Bone marrow (tissue), 2 donors: ENCODE results near the gene DDAH2.
"Not testable (repeated sequence)": the region's sequence is repeated elsewhere in the genome, so short reads cannot be mapped to it uniquely, and the experiment has no call there.

Experiments used
- DNase-seq, 2 donors: peaks; one replicate each; lab custom pipeline; 2025; lab: John Stamatoyannopoulos, UW

DDAH2 gene

DNA sequence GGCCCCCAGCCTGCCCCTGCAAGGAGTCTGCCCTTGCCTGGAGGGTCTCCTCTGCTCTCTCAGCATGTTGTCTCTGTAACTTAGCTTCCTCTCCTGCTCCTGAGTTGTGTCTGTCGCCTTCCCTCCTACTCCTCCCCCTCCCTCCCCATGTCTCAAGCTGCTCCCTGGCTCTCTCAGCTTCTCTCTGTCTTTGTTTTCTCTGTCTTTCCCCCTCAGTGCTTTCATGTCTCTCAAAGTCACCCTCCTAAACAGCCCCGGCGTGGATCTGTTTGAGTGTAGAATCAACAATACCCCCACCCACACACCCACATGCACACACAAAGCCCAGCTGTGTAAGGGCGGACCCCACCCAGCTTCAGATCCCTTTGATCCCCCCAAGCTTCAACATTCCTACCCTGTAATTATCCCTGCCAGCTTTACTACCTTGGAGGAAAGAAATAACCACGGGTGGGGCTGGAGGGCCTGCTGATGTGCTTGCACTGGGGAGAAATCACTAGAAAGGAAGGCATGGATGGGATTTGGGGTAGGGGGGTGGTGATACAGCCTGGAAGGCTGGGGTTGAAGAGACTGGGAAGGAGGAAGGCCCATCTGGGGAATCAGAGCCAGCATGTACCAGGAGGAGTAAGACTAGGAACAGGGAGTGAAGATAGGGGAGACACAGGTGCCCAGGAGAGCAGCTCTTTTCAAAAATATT is 15.0 kb downstream of the DDAH2 start:
- no peak for DNase-seq

DNA sequence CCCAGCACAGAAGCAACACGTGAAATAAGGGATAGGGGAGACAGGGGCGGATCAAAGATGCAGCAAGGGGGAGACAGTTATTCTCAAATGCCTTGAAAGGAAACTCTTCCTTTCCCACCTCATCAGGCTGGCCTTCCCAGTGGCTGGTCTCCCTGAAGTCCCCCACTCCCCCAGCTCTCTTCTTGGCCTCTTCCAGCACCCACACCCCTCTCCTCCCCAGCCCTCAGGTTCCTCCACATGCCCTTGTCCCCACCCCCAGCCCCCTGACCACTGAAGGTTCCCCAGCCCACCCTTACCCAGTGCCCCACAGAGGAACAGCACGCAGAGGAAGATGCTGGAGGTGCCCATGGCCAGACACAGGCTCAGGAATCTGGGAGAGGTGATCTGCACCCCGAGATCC is 15.6 kb downstream of the DDAH2 start:
- DNase-seq: no peak

DNA sequence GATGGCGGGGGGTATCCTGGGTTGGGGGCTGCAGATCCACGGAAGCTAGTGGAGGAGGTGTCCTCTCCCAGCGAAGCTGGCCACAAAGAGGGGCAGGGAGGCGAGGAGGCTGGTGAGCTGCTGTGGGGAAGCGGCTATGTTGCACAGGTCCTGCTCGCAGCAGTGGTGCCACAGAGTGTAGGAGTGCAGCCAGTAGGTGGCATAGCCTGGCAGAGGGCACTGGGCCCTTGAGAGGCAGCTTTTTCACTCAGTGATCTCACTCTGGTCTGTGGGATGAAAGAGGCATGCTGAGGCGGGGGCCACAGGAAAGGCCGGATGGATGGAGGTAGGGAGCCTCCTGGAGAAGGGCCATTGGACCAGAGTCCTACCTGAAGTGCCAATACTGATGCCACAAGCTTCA is 16.8 kb downstream of the DDAH2 start:
- DNase-seq: no peak

DNA sequence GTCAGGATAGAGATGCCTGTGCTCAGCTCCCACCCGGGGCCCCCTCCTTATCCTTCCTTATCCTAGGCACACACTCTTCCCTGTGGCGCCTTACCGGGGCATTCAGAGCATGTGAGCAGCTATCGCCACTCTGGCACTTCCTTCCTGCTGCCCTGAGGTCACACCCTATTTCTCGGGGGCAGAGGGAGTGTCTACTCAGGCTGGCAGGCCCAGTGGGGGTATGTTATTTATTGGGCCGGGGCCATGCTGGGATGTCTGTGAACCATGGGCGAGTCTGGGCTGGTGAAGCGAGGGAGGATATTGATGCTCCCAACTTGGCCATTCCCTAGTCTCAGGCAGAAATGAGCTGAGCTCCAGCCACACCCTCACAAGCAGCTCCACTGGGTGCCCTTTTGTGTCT is 17.9 kb downstream of the DDAH2 start:
- DNase-seq: no peak

DNA sequence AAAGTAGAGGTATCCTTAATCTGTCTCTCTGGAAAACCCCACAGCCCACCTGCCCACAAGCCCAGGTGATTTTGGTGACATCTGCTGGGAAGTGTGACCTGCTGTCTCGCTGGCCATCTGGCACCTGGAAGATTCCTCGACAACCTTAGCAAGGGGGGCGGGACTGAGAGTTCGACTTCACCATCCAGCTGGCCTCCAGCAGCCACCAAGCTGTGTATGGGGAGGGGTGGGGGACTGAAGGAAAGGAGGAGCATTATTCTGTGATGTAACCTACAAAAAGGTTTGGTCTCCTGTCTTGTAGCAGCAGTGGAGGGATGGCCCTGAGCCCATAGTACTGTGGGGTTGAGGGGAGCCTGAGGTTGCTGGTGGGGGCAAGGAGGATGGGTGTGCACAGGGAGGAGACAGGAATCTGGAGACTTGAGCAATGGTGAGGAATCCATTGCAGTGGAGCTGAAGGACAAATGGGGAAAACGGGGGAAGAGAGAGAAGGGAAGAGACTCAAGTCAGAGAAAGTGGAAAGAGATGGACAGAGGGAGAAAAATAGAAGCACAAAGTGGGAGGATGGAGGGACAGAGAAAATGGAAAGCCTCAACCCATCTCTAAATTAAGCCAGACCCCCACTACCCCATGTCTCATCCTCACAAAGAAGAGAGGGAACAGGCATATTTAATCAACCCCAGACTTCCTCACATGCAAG is 18.4 kb downstream of the DDAH2 start:
- no peak for DNase-seq

DNA sequence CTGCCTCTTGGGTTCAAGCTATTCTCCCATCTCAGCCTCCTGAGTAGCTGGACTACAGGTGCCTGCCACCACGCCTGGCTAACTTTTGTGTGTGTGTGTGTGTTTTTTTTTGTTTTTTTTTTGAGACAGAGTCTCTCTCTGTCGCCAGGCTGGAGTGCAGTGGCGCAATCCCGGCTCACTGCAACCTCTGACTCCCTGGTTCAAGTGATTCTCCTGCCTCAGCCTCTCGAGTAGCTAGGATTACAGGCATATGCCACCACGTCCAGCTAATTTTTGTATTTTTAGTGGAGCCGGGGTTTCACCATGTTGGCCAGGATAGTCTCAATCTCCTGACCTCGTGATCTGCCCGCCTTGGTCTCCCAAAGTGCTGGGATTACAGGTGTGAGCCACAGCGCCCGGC is 19.9 kb downstream of the DDAH2 start:
- DNase-seq: not testable (repeated sequence)

DNA sequence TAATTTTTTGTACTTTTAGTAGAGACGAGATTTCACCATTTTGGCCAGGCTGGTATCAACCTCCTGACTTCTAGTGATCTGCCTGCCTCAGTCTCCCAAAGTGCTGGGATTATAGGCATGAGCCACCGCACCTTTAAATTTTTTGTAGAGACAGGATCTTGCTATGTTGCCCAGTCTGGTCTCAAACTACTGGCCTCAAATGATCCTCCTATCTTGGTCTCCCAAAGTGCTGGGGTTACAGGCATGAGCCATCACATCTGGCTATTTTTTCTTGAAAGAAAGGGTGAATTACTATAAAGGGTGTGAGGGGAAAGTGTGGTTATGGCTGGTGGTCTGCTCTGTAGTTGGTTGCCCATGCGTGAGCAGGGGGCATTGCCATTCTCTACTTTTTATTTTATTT is 20.9 kb downstream of the DDAH2 start:
- DNase-seq: no peak

DNA sequence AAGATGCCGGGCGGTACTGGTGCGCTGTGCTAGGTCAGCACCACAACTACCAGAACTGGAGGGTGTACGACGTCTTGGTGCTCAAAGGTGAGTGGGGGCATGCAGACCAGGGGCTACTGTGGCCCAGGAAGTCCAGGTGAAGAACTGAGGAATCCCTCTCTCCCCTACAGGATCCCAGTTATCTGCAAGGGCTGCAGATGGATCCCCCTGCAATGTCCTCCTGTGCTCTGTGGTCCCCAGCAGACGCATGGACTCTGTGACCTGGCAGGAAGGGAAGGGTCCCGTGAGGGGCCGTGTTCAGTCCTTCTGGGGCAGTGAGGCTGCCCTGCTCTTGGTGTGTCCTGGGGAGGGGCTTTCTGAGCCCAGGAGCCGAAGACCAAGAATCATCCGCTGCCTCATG is 21.4 kb downstream of the DDAH2 start:
- no peak for DNase-seq

DNA sequence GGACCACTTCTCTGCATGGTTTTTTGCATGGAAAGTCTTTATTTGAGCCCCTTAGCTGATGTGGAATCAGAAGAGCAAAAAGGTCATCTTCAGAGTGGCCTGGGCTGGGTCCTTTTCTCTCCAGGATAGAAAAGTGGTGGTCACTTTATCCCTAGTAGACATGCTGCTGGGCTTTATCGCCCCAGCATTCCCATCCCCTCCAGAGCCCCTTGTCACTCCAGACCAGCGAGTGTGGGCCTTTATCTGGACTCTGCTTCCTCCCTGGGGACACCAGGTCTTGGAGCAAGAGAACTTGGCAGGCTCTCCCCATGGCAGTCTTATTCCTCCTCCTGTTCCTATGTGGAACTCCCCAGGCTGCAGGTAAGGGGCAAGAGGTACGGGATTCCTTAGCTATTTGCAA is 22.5 kb downstream of the DDAH2 start, which contains the start of gene LY6G6F:
LY6G6F (plus strand) TSS at position 268 of the 400 bp plus-strand sequence; CDS start at position 309, 41 bp downstream.
- DNase-seq: no peak

DNA sequence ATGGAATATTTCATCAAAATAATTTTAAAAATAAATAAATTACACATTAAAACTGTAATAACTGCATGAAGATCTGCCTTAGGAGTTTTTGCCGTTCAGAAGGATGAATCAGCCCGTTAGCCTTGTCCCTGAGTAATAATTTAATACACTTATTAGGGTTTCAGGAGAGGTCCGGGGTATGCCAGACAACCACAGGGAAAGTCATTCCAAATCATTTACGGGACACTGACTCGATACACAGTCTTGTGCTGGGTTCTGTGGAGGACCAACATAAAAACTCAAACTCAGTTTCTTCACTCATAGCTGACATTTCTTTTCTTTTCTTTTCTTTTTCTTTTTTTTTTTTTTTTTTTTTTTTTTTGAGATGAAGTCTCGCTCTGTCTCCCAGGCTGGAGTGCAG is 23.2 kb downstream of the DDAH2 start:
- no peak for DNase-seq

DNA sequence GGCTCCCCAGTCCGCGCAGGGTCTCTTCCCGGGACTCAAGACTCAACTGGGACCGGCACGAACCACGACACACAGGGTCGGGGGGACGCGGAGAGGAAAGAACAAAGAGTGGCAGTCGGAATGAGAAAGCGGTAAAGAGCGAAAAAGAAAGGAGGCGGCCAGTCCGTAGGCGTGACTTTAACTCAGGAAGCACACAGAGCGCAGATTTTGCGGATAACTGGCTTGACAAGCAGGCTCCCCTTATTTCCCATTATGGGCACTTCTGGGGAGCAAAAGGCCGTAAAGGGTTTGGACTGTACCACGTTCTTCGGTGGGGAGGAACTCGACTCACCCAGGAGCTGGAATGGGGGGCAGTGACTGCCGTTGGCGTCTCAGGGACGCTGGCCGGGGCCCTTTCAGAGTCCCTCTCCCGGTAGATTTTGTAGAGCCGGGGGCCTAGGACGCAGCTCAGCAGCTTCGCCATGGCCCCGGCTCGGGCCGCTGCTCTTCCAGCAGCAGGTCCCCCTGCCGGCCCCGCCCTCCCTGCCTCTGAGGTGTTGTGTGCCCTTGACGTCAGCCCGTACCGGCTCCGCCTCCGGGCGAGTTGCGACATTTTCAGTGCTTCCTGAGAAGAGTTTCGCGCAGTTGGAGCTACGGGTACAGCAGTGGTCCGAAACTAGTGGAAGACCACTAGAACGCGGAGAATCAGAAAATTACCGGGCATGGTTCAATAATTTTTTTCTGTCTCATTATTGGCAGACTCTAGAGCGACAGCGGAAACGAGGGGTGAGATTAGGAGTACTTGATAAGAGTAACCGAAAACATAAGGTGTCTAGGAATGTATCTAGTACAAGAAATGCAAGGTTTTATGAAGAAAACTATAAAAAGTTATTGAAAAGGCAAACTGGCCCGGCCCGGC is 26.0 kb downstream of the DDAH2 start, which contains the start of gene ABHD16A:
ABHD16A (minus strand) TSS at position 506 of the 898 bp plus-strand sequence; CDS start at position 463, 43 bp downstream.
- peak; percentile 91 to 95 for DNase-seq

DNA sequence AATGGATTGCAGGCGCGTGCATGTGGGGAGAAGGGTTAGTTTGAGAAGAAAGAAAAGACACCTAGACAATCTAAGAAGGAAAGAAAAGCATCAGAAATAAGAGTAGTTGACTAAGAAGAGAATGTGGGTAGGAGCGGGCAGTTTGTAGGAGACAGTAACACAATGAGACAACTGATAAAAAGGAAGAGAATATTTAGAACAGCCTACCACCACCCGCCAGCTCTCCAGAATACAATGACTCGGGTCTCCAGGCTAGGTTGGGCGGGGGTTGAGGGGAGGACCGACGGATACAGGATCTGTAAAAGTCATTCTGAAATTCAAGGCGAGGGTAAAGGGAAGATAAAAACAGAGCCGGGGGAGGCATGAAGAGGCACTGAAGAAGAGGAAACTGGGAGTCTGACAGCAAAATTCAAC is 26.7 kb downstream of the DDAH2 start:
- DNase-seq: no peak

DNA sequence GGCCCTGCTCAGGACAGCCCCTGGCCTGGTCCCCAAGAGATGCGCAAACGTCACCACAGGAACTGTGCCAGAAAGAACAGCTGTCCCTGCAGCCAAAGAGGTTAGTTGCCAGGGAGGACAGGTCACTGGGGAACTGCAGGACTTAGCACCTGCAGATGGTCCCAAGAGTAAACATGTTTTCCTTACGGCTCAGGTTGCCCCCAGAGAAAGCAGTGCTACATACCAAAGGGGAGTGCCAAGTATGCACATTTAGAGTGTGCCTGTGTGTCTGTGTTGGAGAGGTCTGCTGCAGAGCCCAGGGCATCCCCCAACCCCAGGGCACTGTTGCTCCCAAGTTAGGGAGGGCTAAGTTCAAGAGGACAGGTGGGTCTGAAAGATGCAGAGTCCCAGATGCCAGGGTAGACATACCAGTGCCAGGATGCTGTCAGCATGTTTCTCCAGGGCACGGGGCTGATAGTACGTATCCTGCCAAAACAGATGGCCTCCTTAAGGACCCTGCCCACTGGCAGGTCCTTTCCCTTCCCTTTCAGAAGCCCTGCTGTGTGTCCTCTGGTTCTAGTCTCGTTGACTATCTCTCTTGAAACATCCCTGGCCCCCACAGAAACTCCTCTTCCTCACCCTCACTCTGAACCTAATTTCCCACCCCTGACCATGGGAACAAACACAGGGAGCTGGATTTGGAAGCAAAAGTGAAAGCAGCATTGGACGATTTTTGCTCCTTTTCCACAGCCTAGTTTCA is 27.3 kb downstream of the DDAH2 start:
- no peak for DNase-seq

DNA sequence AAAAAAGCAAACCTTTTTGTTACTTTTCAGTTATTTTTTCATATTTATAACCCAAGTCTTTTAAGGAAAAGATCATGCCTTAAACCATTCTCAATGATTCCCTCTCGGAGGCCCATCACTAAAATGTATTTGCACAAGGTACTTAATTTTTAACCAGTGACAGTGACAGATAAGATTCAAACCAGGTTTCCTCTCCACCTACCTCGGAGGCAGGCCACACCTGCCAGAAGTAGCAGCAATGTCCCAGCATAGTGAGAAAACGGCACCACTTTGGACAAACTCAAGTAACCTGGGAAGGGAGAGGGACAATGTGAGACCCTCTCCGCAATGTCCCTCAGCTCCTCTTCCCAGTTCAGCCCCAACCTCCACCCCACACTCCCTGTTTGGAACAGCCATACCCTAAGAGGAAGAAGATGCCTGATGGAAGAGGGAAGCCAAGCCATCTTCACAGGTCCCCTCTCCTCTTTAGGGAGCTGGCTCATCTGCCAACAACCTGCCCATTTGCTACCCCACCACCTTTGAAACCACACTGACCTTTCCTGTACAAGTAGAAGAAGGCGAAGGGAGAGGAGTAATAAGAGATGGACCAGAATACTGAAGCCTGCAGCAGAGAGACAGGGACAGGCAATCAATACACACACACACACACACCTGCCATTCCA is 28.2 kb downstream of the DDAH2 start:
- DNase-seq: no peak

DNA sequence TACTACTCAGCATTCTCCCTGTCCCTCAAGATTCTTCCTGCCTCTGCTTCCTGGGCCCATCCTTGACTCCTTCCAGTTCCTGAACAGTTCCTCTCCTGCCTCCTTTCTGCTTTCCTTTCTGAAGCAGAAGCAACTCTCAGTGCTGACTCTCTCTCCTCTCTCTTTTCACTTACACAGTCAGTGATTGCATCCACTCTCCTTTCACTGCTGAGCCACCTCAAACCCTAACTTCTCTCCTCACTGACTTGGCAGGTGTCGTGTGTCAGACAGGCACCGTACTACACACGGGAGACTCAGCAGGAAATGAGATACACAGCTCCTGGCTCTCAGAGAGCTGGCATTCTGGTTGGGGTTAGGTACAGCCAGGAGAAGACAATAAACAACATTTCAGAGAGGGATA is 31.5 kb downstream of the DDAH2 start:
- DNase-seq: no peak

DNA sequence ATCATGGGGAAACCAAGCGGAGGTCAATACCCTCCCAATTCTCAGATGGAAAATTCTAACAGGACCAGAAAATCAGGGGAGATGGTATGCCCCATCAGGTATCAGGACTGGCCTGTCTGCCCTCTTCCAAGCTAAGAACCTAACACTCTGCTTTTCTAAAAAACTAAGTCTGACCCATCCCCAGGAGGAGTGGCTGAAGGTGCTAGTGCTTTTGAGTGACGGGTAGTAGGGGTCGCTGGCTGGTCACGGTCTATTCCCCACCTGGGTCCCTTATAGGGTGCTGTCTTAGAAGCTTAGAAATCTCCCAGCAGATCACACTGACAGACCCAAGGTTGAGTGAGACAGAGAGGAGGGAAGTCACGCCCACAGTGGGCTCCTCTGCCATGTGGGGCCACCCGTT is 35.6 kb downstream of the DDAH2 start:
- DNase-seq: no peak

DNA sequence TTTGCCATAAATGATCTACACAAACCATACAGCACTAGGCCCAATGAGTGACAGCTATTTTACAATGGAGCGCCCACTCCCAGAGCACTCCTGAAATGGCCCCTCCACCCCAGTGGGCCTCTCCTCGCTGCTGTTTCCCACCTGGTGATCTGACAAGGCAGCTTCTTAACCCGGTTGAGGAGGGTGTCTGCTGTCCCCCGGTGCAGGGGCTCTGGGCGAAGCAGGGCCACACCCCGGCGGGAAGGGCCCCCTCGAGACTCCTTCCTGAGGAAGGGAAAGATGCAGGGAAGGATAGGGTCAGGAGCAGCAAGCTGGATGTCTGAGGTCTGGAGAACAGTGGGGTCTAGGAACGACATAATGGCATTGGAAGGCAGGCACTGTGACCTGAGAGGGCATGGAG is 36.2 kb downstream of the DDAH2 start:
- DNase-seq: no peak

DNA sequence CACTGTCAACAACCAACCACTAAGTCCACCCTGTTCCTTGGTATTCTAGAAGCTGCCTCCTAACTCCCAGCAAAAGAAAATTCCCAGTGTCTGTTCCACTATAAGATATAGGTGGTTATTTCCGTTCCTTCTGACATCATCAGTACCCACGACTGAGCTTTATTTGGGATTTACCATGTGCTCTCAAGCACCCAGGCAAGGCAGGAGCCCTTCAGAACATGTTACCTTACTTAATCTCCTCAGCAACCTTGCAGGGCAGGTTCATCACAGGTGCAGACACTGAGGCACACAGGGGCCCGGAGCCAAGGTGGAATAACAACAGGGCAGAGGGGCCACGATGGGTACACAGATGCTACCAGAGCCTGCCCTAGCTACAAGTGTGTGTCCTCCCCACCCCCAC is 36.7 kb downstream of the DDAH2 start:
- no peak for DNase-seq

DNA sequence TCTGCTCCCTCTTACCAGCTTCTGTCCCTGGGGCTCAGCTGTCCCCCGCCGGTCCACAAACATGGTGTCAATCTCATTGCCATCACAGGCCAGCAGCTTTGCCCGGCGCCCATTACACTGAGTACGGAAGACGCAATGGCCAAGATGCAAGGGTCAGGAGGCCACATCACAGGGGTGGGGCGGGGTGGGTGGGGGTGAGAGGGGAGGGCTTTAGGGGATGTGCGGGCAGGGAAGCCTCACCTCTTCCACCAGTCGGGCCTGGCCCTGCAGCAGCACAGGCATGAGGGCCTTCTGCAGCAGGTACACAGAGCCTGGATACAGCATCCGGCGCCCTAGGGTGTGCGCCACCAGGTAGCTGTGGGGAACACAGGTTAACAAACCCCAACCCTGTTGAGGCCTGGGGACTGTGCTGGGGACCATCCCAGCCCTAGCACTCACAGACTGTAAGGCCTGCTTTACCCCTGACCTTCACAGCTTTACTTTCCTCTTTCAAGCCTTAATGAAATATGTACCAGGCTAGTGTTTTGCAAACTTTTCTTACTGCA is 37.5 kb downstream of the DDAH2 start:
- no peak for DNase-seq

DNA sequence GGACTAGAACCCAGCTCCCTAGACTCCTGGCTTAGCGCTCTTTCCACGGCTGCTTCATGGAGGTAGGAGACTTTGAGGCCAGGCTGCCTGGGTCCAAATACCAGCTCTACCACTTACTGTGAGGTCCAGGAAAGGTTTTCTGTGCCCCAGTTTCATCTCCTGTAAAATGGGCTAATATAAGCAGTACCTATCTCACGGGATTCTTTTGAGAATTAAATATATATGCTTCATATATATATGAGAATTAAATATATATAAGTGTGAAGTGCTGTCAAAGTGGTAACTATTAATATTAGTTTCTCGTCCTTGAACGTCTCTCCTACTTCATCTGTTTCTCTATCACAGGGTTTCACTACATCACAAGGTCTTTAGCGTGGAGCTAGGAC is 38.0 kb downstream of the DDAH2 start:
- no peak for DNase-seq
